Gastroesophageal sphincter (tissue), 4 donors: ENCODE results near the gene ILRUN. TPM values are rescaled to one million over a fixed set of nuclear protein-coding genes. Genes with fewer than 3 reads are reported as not detected.
"Not testable (repeated sequence)": the region's sequence is repeated elsewhere in the genome, so short reads cannot be mapped to it uniquely, and the experiment has no call there.

Source experiments
- ATAC-seq: fragments of 150-250 bp; one replicate; pipeline ENCODE4 v1.9.1; 2016; ENCODE audit warnings: mild to moderate bottlenecking, moderate library complexity
- H3K27ac ChIP-seq, 4 donors: fragments of 200-600 bp; sonication (generic) in 3 of 4; 1 replicate in 3 of 4; 2 replicates in 1 of 4; pipeline ENCODE4 v1.5.1; 2016 to 2019
- H3K27me3 ChIP-seq: fragments of 200-600 bp; sonication (generic); one replicate; pipeline ENCODE4 v1.5.1; 2019
- H3K36me3 ChIP-seq, 2 donors: fragments of 200-600 bp; sonication (generic); one replicate each; pipeline ENCODE4 v1.5.1; 2019; ENCODE audit warnings: control low read depth in 1 of 2
- H3K4me1 ChIP-seq, 3 donors: fragments of 200-600 bp; sonication (generic); 1 replicate in 2 of 3; 2 replicates in 1 of 3; pipeline ENCODE4 v1.5.1; 2016 to 2019; ENCODE audit warnings: control low read depth in 2 of 3
- H3K4me3 ChIP-seq, 2 donors: fragments of 200-600 bp; sonication (generic); one replicate each; pipeline ENCODE4 v1.5.1; 2019; ENCODE audit warnings: mild to moderate bottlenecking in 1 of 2, moderate library complexity in 1 of 2
- H3K9me3 ChIP-seq, 3 donors: fragments of 200-600 bp; sonication (generic); one replicate each; pipeline ENCODE4 v1.5.1; 2017 to 2019; ENCODE audit warnings: control low read depth in 2 of 3
- EP300 ChIP-seq: sonication (generic); formaldehyde crosslinking; IDR thresholded peaks from one replicate; pipeline ENCODE4 v1.6.1; 2017; ENCODE audit warnings: antibody characterized with exemption, mild to moderate bottlenecking
- POLR2A ChIP-seq, 2 donors: fragments of 450-650 bp; IDR thresholded peaks; one replicate each; pipeline ENCODE4 v1.6.1; 2017; ENCODE audit warnings: antibody characterized with exemption in 2 of 2, mild to moderate bottlenecking in 2 of 2, moderate library complexity in 1 of 2
- POLR2AphosphoS5 ChIP-seq: sonication (generic); formaldehyde crosslinking; IDR thresholded peaks from one replicate; pipeline ENCODE4 v1.6.1; 2017; ENCODE audit warnings: antibody characterized with exemption
- WGBS, 2 donors: methylation state at CpG; one replicate each; pipeline ENCODE4 v1.1.5; 2018; ENCODE audit warnings: low coverage in 1 of 2; 5-methylcytosine and 5-hydroxymethylcytosine counted together
- total RNA-seq, 4 donors: library from RNA; depleted of rRNA; stranded (reverse); fragments of >200 nt; gene quantifications; one replicate each; pipeline ENCODE4 v1.1.0, GENCODE V29; 2016
- TF ChIP-seq, protein P1 (sequence below), 4 experiments: fragments of 200-600 bp in 2 of 4; fragments of 450-650 bp in 2 of 4; sonication (generic) in 1 of 4; IDR thresholded peaks; one replicate each; pipeline ENCODE4 v1.5.1; 2017 to 2019; ENCODE audit warnings: antibody characterized with exemption in 4 of 4, mild to moderate bottlenecking in 2 of 4, moderate library complexity in 2 of 4

ILRUN gene
- total RNA-seq, 4 donors from 2014 or later: 84.4 to 116 (median 96.6) TPM

GRCh38 chr6:34723203-34723602 lies 26.6 kb upstream of the ILRUN start:
- Histone ChIP-seq H3K27ac (no peak overlapping the region), H3K4me1 (no peaks in the 10 kb centered on the region), H3K4me3 (no peak overlapping the region), H3K9me3 (no peaks in the 10 kb centered on the region), H3K36me3 (no peaks in the 10 kb centered on the region), H3K27me3 (no peaks in the 10 kb centered on the region)
- 44 to 86% methylated on average over 1 to 2 of the region's 2 CpGs for WGBS, 2 donors
- TF ChIP-seq POLR2A (IDR thresholded peaks at IDR 0.05) (no peak), EP300 (no peak), POLR2AphosphoS5 (no peak)
- TF ChIP-seq, protein P1, sequence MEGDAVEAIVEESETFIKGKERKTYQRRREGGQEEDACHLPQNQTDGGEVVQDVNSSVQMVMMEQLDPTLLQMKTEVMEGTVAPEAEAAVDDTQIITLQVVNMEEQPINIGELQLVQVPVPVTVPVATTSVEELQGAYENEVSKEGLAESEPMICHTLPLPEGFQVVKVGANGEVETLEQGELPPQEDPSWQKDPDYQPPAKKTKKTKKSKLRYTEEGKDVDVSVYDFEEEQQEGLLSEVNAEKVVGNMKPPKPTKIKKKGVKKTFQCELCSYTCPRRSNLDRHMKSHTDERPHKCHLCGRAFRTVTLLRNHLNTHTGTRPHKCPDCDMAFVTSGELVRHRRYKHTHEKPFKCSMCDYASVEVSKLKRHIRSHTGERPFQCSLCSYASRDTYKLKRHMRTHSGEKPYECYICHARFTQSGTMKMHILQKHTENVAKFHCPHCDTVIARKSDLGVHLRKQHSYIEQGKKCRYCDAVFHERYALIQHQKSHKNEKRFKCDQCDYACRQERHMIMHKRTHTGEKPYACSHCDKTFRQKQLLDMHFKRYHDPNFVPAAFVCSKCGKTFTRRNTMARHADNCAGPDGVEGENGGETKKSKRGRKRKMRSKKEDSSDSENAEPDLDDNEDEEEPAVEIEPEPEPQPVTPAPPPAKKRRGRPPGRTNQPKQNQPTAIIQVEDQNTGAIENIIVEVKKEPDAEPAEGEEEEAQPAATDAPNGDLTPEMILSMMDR (IDR thresholded peaks at IDR 0.05): no peak
- no peak for ATAC-seq

DNA sequence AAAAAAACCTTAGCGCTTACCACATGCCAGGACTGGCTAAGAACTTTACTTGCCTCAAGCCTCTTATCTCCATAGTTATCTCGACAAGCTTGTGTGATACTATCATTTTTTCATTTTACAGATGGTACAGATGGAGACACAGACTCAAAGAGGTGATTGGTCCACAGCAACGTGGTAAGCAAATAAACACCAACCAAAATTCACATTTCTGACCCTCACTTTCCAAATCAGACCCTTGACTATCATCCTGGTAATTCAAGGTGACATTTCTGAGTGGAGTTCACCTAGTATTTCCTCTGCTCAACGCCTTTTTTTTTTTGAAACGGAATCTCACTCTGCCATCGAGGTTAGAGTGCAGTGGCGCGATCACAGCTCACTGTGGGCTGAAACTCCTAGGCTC lies 25.9 kb upstream of the ILRUN start:
- Histone ChIP-seq H3K4me3 (no peak overlapping the region), H3K27me3 (no peaks in the 10 kb centered on the region), H3K36me3 (no peaks in the 10 kb centered on the region), H3K9me3 (no peaks in the 10 kb centered on the region), H3K27ac (no peak overlapping the region), H3K4me1 (no peaks in the 10 kb centered on the region)
- TF ChIP-seq EP300: no peak
- no peak for TF ChIP-seq POLR2AphosphoS5
- TF ChIP-seq POLR2A (IDR thresholded peaks at IDR 0.05): no peak
- TF ChIP-seq, protein P1 (IDR thresholded peaks at IDR 0.05): no peak
- WGBS, 2 donors: 75 to 84% methylated on average over 7 of the region's 8 CpGs
- no peak for ATAC-seq

DNA sequence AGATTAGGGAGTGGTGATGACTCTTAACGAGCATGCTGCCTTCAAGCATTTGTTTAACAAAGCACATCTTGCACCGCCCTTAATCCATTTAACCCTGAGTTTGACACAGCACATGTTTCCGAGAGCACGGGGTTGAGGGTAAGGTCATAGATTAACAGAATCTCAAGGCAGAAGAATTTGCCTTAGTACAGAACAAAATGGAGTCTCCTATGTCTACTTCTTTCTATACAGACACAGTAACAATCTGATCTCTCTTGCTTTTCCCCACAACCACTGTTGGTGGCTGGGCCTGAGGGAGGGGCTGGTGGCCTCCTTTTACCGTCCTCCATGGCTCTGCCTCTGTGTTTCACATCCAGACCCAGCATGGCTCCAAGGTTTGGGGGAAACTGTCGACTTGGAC lies 23.6 kb upstream of the ILRUN start:
- H3K27me3 ChIP-seq, H3K4me1 ChIP-seq, ATAC-seq, H3K4me3 ChIP-seq, H3K27ac ChIP-seq, H3K9me3 ChIP-seq, H3K36me3 ChIP-seq: not testable (repeated sequence)
- 52 to 86% methylated on average over 1 to 6 of the region's 6 CpGs for WGBS, 2 donors

GRCh38 chr6:34719646-34720045 lies 23.1 kb upstream of the ILRUN start:
- H3K9me3 ChIP-seq, ATAC-seq, H3K4me3 ChIP-seq, H3K27ac ChIP-seq, H3K27me3 ChIP-seq, H3K36me3 ChIP-seq, H3K4me1 ChIP-seq: not testable (repeated sequence)
- WGBS, 2 donors: 0% methylated on average over 3 of the region's 9 CpGs; no CpG with 5 or more reads in 1 of the 2 donors

GRCh38 chr6:34718976-34719375 lies 22.4 kb upstream of the ILRUN start:
- Histone ChIP-seq H3K27ac (no peak overlapping the region), H3K4me3 (no peak overlapping the region), H3K27me3 (no peaks in the 10 kb centered on the region), H3K36me3 (no peaks in the 10 kb centered on the region), H3K9me3 (no peaks in the 10 kb centered on the region), H3K4me1 (no peaks in the 10 kb centered on the region)
- WGBS, 2 donors: 73 to 74% methylated on average over 4 of the region's 4 CpGs
- TF ChIP-seq EP300: no peak
- TF ChIP-seq, protein P1 (IDR thresholded peaks at IDR 0.05): no peak
- TF ChIP-seq POLR2AphosphoS5: no peak
- no peak for TF ChIP-seq POLR2A (IDR thresholded peaks at IDR 0.05)
- no peak for ATAC-seq

- Histone ChIP-seq H3K9me3 (no peaks in the 10 kb centered on the region), H3K27ac (no peak overlapping the region), H3K36me3 (no peaks in the 10 kb centered on the region), H3K4me3 (no peak overlapping the region), H3K27me3 (no peaks in the 10 kb centered on the region), H3K4me1 (no peaks in the 10 kb centered on the region)
- TF ChIP-seq POLR2A (IDR thresholded peaks at IDR 0.05): no peak
- no peak for ATAC-seq
- WGBS, 2 donors: 40 to 78% methylated on average over 1 to 2 of the region's 2 CpGs
These were observed 20.9 kb upstream of the ILRUN start for GRCh38 chr6:34717466-34717865.

DNA sequence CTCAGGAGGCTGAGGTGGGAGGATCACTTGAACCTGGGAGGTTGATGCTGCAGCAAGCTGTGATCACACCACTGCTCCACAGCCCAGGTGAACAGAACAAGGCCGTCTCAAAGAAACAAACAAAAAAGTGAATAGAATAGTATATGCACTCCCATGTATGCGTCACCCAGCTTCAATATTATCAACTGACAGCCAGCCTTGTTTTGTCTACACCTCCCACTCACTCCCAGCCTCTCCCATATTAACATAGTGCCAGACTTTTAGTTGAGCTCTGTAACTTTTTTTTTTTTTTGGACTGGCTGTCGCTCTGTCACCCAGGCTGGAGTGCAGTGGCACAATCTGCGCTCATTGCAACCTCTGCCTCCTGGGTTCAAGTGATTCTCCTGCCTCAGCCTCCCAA lies 18.1 kb upstream of the ILRUN start:
- ATAC-seq: no peak
- H3K4me1 ChIP-seq: peaks cover under 1 to 5% (median 2%) of the 10 kb centered on the region in 3 donors
- H3K27me3 ChIP-seq: no peaks in the 10 kb centered on the region
- no peak overlapping the region for H3K4me3 ChIP-seq
- H3K27ac ChIP-seq: no peak overlapping the region
- no peak for TF ChIP-seq EP300
- no peak for TF ChIP-seq POLR2A (IDR thresholded peaks at IDR 0.05)
- no peak for TF ChIP-seq POLR2AphosphoS5
- TF ChIP-seq, protein P1 (IDR thresholded peaks at IDR 0.05): no peak
- no peaks in the 10 kb centered on the region for H3K9me3 ChIP-seq
- 87 to 91% methylated on average over 3 to 4 of the region's 4 CpGs for WGBS, 2 donors
- H3K36me3 ChIP-seq: no peaks in the 10 kb centered on the region

DNA sequence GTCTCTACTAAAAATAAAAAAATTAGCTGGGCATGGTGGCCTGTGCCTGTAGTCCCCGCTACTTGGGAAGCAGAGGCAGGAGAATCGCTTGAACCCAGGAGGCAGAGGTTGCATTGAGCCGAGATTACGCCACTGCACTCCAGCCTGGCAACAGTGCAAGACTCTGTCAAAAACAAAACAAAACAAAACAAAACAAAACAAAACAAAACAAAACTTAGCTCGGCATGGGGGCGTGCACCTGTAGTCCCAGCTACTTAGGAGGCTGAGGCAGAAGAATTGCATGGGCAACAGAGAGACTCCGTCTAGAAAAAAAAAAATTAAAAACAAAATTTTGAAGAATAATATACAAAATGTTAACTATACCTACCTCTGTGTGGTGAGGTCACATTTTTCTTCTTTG lies 16.3 kb upstream of the ILRUN start:
- not testable (repeated sequence) for H3K27me3 ChIP-seq
- H3K4me1 ChIP-seq: peaks cover 3 to 19% (median 6%) of the 10 kb centered on the region in 3 donors

More for the DNA sequence above, 16.3 kb upstream of the ILRUN start:
- WGBS, 2 donors: 89 to 90% methylated on average over 2 to 7 of the region's 7 CpGs
- not testable (repeated sequence) for H3K9me3 ChIP-seq, H3K36me3 ChIP-seq, H3K27ac ChIP-seq, H3K4me3 ChIP-seq, ATAC-seq
